H1 (cell line): ENCODE measurements around the gene CISTR. TPM values are rescaled to one million over a fixed set of nuclear protein-coding genes. Genes with fewer than 3 reads are reported as not detected.

Source experiments
- polyA plus RNA-seq, 7 experiments: library from polyadenylated mRNA; depleted of rRNA in 3 of 7; stranded (reverse) in 5 of 7; unstranded in 2 of 7; fragments of >200 nt in 5 of 7; fragments of 200-250 nt in 2 of 7; gene quantifications; 1 replicate in 5 of 7; 2 replicates in 1 of 7; 4 replicates in 1 of 7; pipeline versions ENCODE4 v1.2.1 to v1.2.3, GENCODE V29; 2011 to 2013; ENCODE audit warnings: missing spikeins in 2 of 7, mixed read lengths in 2 of 7
- total RNA-seq: library from RNA; stranded (reverse); fragmentation: NEBNext Ultra II Directional; extraction: Animal tissue kit (Norgen Biotek cat#: 25700); gene quantifications from 2 replicates; pipeline ENCODE4 v1.2.1, GENCODE V29; 2021
- TF ChIP-seq, protein P1 (sequence below): fragments of 300-600 bp; sonication (generic); IDR thresholded peaks from 2 replicates; pipeline ENCODE4 v1.7.1; 2012; ENCODE audit warnings: low read length, moderate library complexity, mild to moderate bottlenecking, inconsistent platforms; ENCODE audit not compliant: insufficient replicate concordance

Gene CISTR
- total and polyA plus RNA-seq, 2 of the 8 experiments (the other 6 are each of a cell fraction or from before 2014, with no cell fraction given), result not detected

- TF ChIP-seq, protein P1, sequence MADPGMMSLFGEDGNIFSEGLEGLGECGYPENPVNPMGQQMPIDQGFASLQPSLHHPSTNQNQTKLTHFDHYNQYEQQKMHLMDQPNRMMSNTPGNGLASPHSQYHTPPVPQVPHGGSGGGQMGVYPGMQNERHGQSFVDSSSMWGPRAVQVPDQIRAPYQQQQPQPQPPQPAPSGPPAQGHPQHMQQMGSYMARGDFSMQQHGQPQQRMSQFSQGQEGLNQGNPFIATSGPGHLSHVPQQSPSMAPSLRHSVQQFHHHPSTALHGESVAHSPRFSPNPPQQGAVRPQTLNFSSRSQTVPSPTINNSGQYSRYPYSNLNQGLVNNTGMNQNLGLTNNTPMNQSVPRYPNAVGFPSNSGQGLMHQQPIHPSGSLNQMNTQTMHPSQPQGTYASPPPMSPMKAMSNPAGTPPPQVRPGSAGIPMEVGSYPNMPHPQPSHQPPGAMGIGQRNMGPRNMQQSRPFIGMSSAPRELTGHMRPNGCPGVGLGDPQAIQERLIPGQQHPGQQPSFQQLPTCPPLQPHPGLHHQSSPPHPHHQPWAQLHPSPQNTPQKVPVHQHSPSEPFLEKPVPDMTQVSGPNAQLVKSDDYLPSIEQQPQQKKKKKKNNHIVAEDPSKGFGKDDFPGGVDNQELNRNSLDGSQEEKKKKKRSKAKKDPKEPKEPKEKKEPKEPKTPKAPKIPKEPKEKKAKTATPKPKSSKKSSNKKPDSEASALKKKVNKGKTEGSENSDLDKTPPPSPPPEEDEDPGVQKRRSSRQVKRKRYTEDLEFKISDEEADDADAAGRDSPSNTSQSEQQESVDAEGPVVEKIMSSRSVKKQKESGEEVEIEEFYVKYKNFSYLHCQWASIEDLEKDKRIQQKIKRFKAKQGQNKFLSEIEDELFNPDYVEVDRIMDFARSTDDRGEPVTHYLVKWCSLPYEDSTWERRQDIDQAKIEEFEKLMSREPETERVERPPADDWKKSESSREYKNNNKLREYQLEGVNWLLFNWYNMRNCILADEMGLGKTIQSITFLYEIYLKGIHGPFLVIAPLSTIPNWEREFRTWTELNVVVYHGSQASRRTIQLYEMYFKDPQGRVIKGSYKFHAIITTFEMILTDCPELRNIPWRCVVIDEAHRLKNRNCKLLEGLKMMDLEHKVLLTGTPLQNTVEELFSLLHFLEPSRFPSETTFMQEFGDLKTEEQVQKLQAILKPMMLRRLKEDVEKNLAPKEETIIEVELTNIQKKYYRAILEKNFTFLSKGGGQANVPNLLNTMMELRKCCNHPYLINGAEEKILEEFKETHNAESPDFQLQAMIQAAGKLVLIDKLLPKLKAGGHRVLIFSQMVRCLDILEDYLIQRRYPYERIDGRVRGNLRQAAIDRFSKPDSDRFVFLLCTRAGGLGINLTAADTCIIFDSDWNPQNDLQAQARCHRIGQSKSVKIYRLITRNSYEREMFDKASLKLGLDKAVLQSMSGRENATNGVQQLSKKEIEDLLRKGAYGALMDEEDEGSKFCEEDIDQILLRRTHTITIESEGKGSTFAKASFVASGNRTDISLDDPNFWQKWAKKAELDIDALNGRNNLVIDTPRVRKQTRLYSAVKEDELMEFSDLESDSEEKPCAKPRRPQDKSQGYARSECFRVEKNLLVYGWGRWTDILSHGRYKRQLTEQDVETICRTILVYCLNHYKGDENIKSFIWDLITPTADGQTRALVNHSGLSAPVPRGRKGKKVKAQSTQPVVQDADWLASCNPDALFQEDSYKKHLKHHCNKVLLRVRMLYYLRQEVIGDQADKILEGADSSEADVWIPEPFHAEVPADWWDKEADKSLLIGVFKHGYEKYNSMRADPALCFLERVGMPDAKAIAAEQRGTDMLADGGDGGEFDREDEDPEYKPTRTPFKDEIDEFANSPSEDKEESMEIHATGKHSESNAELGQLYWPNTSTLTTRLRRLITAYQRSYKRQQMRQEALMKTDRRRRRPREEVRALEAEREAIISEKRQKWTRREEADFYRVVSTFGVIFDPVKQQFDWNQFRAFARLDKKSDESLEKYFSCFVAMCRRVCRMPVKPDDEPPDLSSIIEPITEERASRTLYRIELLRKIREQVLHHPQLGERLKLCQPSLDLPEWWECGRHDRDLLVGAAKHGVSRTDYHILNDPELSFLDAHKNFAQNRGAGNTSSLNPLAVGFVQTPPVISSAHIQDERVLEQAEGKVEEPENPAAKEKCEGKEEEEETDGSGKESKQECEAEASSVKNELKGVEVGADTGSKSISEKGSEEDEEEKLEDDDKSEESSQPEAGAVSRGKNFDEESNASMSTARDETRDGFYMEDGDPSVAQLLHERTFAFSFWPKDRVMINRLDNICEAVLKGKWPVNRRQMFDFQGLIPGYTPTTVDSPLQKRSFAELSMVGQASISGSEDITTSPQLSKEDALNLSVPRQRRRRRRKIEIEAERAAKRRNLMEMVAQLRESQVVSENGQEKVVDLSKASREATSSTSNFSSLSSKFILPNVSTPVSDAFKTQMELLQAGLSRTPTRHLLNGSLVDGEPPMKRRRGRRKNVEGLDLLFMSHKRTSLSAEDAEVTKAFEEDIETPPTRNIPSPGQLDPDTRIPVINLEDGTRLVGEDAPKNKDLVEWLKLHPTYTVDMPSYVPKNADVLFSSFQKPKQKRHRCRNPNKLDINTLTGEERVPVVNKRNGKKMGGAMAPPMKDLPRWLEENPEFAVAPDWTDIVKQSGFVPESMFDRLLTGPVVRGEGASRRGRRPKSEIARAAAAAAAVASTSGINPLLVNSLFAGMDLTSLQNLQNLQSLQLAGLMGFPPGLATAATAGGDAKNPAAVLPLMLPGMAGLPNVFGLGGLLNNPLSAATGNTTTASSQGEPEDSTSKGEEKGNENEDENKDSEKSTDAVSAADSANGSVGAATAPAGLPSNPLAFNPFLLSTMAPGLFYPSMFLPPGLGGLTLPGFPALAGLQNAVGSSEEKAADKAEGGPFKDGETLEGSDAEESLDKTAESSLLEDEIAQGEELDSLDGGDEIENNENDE, result no peak
Measured at GRCh38 chr12:53759261-53759660, 7.5 kb upstream of the CISTR start (continued).
